Left colon (tissue), 2 donors: ENCODE results near the gene SKOR2. TPM values are rescaled to one million over a fixed set of nuclear protein-coding genes. Genes with fewer than 3 reads are reported as not detected.
"Not testable (repeated sequence)": the region's sequence is repeated elsewhere in the genome, so short reads cannot be mapped to it uniquely, and the experiment has no call there.

Source experiments
- ATAC-seq: fragments of 200-7000 bp; cut with Tn5 transposase; one replicate; pipeline ENCODE4 v1.9.1; 2020; ENCODE audit warnings: mild to moderate bottlenecking, moderate library complexity
- DNase-seq, 2 donors: peaks; one replicate each; pipeline ENCODE4 v3.0.0-alpha.2; 2020
- intact Hi-C, 2 donors: fragments of 100-400 bp; cut with DNase I in 1 of 2; cut with micrococcal nuclease in 1 of 2; formaldehyde crosslinking; loops; one replicate each; pipeline versions ENCODE4 v1.11.2 to v1.14.0; 2022; cut with DNase I, micrococcal nuclease
- total RNA-seq, 2 donors: library from RNA; stranded (reverse); fragmentation: NEBNext Ultra II Directional; extraction: Animal tissue kit (Norgen Biotek cat#: 25700); gene quantifications; one replicate each; pipeline ENCODE4 v1.2.1, GENCODE V29; 2021
- donor health status: DM: no; HTN: no; CAD: no.
- donor health status: DM: yes; HTN: yes; CAD: no.

The SKOR2 gene
- total RNA-seq, 2 donors from 2014 or later = not detected

- no peak for DNase-seq
- ATAC-seq = no peak
- intact Hi-C loops = loop anchor here in 1 of 2 donors (5.0 kb wide), 1 partner anchor 105 kb away; no protein-coding TSS in a partner anchor
These were observed 44.4 kb downstream of the SKOR2 start for GRCh38 chr18:47206945-47207637.

DNA sequence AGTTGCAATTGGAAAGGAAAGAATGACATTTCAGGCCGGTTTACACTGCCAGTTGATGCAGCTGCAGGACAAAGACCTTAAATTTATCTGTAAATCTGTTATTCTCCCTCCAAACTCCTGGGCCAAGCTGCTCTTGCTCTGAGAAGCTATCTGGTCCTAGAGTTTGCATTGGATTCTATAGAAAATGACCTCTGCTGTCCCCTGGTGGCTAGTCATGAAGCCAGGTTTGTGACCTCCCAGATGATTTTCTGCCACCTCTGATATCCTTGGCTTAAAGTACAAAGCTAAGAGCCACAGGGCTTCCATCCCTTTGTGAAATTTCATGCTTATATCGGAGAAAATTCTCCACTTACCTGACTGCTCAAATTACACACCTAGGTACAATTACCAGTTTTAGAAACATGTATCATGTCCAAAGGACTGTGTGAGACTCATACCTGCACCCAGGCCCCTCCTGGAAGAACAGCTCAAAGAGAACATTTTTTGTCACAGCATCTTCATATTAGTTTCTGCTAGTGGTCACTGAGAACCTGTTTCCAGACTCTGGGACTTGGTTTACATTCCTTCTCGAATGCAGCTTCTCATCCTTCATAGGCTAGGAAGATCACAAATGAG is 46.4 kb downstream of the SKOR2 start:
- intact Hi-C loops = loop anchor here in 1 of 2 donors (5.0 kb wide), 1 partner anchor 103 kb away; no protein-coding TSS in a partner anchor
- DNase-seq = peak in 1 of 2 donors; percentile 48
- peak; percentile 74 for ATAC-seq

DNA sequence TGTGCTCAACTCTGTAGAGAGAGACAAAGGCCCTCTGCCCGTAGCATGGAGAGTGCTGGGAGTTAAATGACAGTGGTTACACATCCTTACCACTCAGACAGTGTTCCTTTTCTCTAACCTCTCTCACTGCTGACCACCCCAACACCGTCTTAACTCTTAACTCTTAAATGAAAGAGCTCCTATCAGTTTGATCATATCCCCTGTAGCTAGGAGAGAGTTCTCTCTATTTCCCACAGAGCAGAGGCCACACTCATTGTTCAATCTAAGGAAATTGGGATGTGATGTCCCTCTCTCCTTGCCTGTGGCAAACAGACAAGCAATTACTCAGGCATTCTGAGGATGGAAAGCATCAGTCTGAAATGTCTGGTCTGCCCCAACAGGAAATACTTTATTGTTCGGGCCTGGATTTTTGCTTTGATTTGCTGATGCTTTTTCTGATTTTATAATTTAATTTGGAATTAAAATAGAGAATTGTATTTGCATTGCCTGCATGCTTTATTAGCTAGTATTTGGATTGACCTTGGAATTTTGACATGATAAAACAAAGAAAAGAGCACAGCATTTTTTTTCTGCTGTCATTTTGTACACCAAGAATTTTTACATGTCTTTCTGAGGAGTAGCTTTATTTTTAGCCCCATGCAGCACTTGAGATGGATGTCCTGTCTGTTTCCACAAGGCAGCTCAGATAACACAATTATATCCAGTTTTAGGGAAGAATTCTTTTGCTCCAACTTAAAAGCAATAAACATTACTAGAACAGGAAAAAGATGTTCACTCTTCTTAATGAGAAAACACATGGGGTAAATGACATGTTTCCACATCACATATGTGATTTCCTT is 47.6 kb downstream of the SKOR2 start:
- intact Hi-C loops = no loop called here
- no peak for ATAC-seq
- DNase-seq = no peak

- intact Hi-C loops, ATAC-seq, DNase-seq: not testable (repeated sequence)
These were observed 55.5 kb downstream of the SKOR2 start for GRCh38 chr18:47195961-47196360.

DNA sequence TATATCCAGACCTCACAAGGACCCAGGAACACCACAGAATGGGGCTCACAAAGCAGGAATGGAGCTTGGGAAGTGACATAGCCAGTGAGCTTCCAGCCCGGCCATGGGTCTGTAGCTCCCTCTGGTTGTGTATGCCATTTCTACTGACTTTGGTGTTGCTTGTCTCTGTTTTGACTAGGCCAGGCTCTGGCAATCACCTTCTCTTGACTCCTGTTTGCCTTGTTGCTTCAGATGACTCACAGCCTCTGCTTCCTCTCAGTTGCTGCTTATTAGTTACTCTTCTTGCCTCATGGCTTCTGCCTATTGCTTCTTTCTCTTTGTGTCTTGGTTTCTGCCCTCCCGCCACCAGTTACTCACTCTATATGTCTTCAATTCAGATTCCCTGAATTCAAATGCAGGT is 59.5 kb downstream of the SKOR2 start:
- DNase-seq (no peak), ATAC-seq (no peak)
- intact Hi-C loops = no loop called here

GRCh38 chr18:47187721-47188120 is 63.7 kb downstream of the SKOR2 start:
- no peak for ATAC-seq
- DNase-seq = no peak
- intact Hi-C loops = no loop called here

- ATAC-seq = no peak
- peak in 1 of 2 donors; percentile 24 for DNase-seq
- intact Hi-C loops = no loop called here
These were observed 66.9 kb downstream of the SKOR2 start for GRCh38 chr18:47184419-47185050.

DNA sequence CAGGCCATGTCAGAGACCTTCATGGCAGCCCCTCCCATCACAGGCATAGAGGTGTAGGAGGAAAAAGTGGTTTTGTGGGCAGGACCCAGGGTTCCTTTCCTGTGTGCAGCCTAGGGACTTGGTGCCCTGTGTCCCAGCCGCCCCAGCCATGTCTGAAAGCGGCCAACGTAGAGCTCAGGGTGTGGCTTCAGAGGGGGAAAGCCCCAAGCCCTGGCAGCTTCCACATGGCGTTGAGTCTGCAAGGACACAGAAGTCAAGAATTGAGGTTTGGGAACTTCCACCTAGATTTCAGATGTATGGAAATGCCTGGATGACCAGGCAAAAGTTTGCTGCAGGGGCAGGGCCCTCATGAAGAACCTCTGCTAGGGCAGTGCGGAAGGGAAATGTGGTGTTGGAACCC is 69.3 kb downstream of the SKOR2 start:
- intact Hi-C loops, ATAC-seq, DNase-seq: not testable (repeated sequence)

DNA sequence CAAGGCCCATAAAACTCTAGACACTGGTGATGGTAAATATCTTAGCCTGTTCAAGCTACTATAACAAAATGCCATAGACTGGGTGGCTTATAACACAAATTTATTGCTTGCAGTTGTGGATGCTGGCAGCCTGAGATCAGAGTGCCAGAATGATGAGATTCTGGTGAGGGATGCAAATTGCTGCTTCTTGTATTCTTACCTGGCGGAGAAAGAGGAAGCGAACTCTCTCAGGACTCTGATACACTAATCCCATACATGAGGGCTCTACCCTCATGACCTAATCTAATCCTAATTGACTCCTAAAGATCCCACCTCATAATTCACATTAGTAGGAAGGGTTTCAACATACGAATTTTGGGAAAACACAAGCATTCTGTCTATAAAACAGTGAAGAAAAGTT is 70.7 kb downstream of the SKOR2 start:
- intact Hi-C loops = no loop called here
- DNase-seq (no peak), ATAC-seq (no peak)

DNA sequence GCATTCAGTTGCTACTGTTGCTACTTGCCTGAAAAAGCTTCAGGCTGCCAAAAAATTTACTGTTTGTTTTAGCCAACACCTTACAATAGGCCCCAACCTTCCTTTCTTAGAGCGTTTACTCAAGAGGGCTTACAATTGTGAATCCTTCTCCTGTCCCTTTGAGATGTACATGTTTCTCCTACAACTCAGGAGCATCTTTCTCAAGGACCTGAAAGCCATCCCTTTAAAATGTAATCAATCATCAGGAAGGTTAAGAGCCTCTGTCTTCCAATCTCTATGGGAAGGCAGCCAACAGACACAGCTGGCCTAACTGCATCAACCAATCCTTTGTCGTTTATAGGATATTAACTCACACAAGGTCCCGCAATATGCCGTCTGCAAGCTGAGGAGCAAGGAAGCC is 71.9 kb downstream of the SKOR2 start:
- intact Hi-C loops = no loop called here
- ATAC-seq (no peak), DNase-seq (no peak)

- DNase-seq = peak; percentile 90 to 94
- ATAC-seq = peak; percentile 91
- intact Hi-C loops = no loop called here
These were observed 75.4 kb downstream of the SKOR2 start, which contains the start of gene IER3IP1 for GRCh38 chr18:47175898-47176575. Gene IER3IP1, minus strand, starts transcription at chr18:47176364. Its CDS starts 87 bp downstream, at chr18:47176277.

- intact Hi-C loops = no loop called here
These were observed 76.1 kb downstream of the SKOR2 start for GRCh38 chr18:47175283-47175897.

DNA sequence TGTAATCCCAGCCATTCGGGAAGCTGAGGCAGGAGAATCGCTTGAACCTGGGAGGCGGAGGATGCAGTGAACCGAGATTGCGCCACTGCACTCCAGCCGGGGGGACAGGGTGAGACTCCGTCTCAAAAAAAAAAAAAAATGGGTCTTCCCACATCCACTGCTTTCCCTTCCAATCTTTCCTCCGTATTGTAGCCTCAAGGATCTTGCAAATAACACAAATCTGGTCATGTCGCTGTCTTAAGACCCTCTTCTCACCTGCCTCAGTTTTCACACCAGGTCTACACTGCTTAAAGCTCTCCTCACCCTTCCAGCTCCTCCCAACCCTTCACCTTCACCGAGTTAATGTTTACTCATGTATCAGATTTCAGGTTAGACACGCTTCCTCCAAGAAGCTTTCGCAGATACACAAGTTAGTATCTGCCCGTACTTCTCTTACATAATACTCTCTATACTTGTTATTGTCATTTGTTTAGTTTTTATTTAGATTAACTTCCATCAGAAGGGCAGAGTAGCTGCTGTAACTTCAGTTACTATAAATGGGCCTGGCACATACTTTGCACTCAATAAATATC is 76.8 kb downstream of the SKOR2 start:
- intact Hi-C loops = no loop called here
- ATAC-seq (peak; percentile 64), DNase-seq (no peak)

More at GRCh38 chr18:47175283-47175897, 76.1 kb downstream of the SKOR2 start:
- DNase-seq = peak in 1 of 2 donors; percentile 43
- ATAC-seq = peak; percentile 46

DNA sequence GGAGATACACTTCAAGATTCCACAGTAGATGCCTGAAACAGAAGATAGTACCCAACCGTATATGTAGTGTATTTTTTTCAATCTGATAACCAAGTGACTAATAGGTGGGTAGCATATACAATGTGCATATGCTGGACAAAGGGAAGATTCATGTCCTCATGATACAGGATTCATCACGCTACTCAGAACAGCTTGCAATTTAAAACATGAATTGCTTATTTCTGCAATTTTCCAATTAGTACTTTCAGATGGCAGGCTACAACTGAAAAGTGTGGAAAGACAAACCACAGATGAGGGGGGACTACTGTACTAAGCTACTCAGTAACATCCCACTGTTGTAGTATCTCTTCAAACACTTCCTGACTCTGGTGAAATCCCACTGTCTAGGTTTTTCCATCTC is 79.0 kb downstream of the SKOR2 start:
- ATAC-seq = no peak

DNA sequence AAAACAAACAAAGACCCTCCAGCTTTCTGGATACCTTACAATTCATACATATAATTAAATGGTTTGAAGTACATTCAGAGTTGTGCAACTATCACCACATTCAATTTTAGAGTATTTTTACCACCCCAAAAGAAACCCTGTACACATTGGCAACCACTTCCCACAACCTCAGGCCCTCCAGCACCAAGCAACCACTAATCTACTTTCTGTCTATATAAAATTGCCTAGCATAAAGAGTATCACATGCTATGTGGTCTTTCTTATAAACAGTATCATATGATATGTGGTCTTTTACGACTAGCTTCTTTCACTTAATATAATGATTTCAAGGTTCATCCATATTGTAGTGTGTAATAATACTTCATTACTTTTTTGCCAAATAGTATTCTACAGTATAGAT is 82.5 kb downstream of the SKOR2 start:
- intact Hi-C loops = no loop called here
- DNase-seq (no peak), ATAC-seq (no peak)

More for the DNA sequence above, 79.0 kb downstream of the SKOR2 start:
- DNase-seq = no peak
- intact Hi-C loops = no loop called here

DNA sequence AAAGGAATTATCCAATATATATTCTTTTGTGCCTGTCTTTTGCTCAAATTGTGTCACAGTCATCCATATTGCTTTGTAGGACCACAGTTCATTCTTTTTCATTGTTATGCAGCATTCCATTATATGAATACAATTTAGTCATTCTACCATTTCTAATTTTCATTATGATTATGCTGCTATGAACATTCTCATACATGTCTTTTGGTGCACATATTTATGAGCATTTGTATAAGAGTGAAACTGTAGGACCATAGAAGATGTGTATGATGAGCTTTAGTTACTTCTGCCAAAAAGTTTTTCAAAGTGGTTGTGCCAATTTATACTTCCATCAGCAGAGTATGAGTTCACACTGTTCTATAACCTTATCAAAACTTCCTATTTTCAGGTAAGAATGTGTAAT is 83.0 kb downstream of the SKOR2 start:
- DNase-seq (no peak), ATAC-seq (no peak)
- intact Hi-C loops = no loop called here

- intact Hi-C loops = no loop called here
- ATAC-seq = no peak
These were observed 85.2 kb downstream of the SKOR2 start for GRCh38 chr18:47166294-47166693.

DNA sequence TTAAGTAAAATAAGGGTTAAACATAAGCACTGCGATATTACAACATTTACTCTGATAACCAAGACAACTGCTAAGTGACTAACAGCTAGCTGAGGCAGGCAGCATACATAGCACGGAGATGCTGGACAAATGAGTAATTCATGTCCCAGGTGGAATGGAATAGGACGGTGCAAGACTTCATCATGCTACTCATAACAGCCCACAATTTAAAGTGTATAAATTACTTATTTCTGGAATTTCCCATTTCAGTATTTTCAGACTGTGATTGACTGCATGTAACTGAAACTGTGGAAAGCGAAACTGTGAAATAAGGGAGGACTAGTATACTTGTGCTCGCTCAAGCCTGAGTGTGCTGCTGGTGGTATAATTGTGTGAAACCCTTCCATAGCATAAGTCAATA is 88.2 kb downstream of the SKOR2 start:
- DNase-seq = no peak
- intact Hi-C loops = no loop called here
- no peak for ATAC-seq

More at GRCh38 chr18:47166294-47166693, 85.2 kb downstream of the SKOR2 start:
- DNase-seq = no peak
